Measurements from ENCODE around the gene TRPV4. TPM values are rescaled to one million over a fixed set of nuclear protein-coding genes. Genes with fewer than 3 reads are reported as not detected.

TRPV4 gene
- polyA plus RNA-seq, 1 experiment = 5.2 TPM

- no peaks in the 10 kb centered on the region for H3K27me3 ChIP-seq (ENCODE audit: control insufficient read depth, insufficient read depth, low read length)
- CTCF ChIA-PET = no interaction called here
- H3K27ac ChIP-seq (ENCODE audit: low read depth, low read length) = no peak overlapping the region
- POLR2A ChIA-PET = no interaction called here
- no peak overlapping the region for H3K4me3 ChIP-seq (ENCODE audit: low read depth, low read length)
- peaks cover 34% of the 10 kb centered on the region for H3K9me3 ChIP-seq (ENCODE audit: control insufficient read depth, insufficient read depth, low read length)
- DNase-seq (ENCODE audit: low read depth, low spot score) = no peak
- TF ChIP-seq, protein P1, sequence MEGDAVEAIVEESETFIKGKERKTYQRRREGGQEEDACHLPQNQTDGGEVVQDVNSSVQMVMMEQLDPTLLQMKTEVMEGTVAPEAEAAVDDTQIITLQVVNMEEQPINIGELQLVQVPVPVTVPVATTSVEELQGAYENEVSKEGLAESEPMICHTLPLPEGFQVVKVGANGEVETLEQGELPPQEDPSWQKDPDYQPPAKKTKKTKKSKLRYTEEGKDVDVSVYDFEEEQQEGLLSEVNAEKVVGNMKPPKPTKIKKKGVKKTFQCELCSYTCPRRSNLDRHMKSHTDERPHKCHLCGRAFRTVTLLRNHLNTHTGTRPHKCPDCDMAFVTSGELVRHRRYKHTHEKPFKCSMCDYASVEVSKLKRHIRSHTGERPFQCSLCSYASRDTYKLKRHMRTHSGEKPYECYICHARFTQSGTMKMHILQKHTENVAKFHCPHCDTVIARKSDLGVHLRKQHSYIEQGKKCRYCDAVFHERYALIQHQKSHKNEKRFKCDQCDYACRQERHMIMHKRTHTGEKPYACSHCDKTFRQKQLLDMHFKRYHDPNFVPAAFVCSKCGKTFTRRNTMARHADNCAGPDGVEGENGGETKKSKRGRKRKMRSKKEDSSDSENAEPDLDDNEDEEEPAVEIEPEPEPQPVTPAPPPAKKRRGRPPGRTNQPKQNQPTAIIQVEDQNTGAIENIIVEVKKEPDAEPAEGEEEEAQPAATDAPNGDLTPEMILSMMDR (IDR thresholded peaks at IDR 0.05; ENCODE audit: low read depth, low read length) = no peak
Observed at GRCh38 chr12:109783135-109783964, 49.8 kb downstream of the TRPV4 start.

DNA sequence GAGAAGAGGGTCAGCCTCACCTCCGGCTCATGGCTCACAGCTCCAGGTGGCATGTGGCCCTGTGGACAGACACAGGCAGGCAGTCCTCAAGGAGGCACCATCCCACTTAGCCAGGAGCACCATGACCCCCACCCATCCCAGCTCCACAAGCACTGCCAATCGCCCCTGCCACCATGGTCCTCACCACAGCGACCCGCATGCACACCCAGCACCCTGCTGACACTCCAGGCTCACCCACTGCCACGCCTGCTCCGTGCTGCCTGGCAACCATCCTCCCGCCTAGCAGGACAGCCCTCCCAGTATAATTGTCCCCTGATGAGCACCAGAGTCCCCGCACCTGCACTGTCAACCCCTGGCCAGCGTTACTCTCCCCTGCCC is 50.9 kb downstream of the TRPV4 start:
- ChIA-PET POLR2A (no interaction called here), CTCF (interaction anchor here (1.5 to 10.2 kb wide), 2 partner anchors 185 to 354 kb away, joined by 4 to 201 read pairs; no protein-coding TSS in a partner anchor)
- no peak overlapping the region for H3K27ac ChIP-seq (ENCODE audit: low read depth, low read length)
- no peak overlapping the region for H3K4me3 ChIP-seq (ENCODE audit: low read depth, low read length)
- TF ChIP-seq, protein P1 (IDR thresholded peaks at IDR 0.05; ENCODE audit: low read depth, low read length) = no peak
- H3K27me3 ChIP-seq (ENCODE audit: control insufficient read depth, insufficient read depth, low read length) = no peaks in the 10 kb centered on the region
- peaks cover 34% of the 10 kb centered on the region for H3K9me3 ChIP-seq (ENCODE audit: control insufficient read depth, insufficient read depth, low read length)
- no peak for DNase-seq (ENCODE audit: low read depth, low spot score)

GRCh38 chr12:109781668-109782325 is 51.4 kb downstream of the TRPV4 start:
- TF ChIP-seq, protein P1 (IDR thresholded peaks at IDR 0.05; ENCODE audit: low read depth, low read length) = no peak
- Histone ChIP-seq H3K27me3 (ENCODE audit: control insufficient read depth, insufficient read depth, low read length) (no peaks in the 10 kb centered on the region), H3K9me3 (ENCODE audit: control insufficient read depth, insufficient read depth, low read length) (peaks cover 34% of the 10 kb centered on the region), H3K27ac (ENCODE audit: low read depth, low read length) (no peak overlapping the region), H3K4me3 (ENCODE audit: low read depth, low read length) (no peak overlapping the region)
- POLR2A ChIA-PET = no interaction called here
- no peak for DNase-seq (ENCODE audit: low read depth, low spot score)
- CTCF ChIA-PET = interaction anchor here (1.5 to 10.2 kb wide), 2 partner anchors 184 to 353 kb away, joined by 4 to 201 read pairs; no protein-coding TSS in a partner anchor

- H3K27ac ChIP-seq (ENCODE audit: low read depth, low read length) = no peak overlapping the region
- no peak overlapping the region for H3K4me3 ChIP-seq (ENCODE audit: low read depth, low read length)
- TF ChIP-seq, protein P1 (IDR thresholded peaks at IDR 0.05; ENCODE audit: low read depth, low read length) = no peak
- H3K9me3 ChIP-seq (ENCODE audit: control insufficient read depth, insufficient read depth, low read length) = peaks cover 34% of the 10 kb centered on the region
- ChIA-PET CTCF (interaction anchor here (1.4 to 10.2 kb wide), 2 partner anchors 26 to 182 kb away, joined by 3 to 201 read pairs; no protein-coding TSS in a partner anchor), POLR2A (no interaction called here)
- no peak for DNase-seq (ENCODE audit: low read depth, low spot score)
- H3K27me3 ChIP-seq (ENCODE audit: control insufficient read depth, insufficient read depth, low read length) = peaks cover 6% of the 10 kb centered on the region
Observed at GRCh38 chr12:109779382-109779781, 53.8 kb downstream of the TRPV4 start.

- Histone ChIP-seq H3K9me3 (ENCODE audit: control insufficient read depth, insufficient read depth, low read length) (peaks cover 34% of the 10 kb centered on the region), H3K27ac (ENCODE audit: low read depth, low read length) (no peak overlapping the region), H3K27me3 (ENCODE audit: control insufficient read depth, insufficient read depth, low read length) (peaks cover 6% of the 10 kb centered on the region), H3K4me3 (ENCODE audit: low read depth, low read length) (no peak overlapping the region)
- TF ChIP-seq, protein P1 (IDR thresholded peaks at IDR 0.05; ENCODE audit: low read depth, low read length) = no peak
- ChIA-PET POLR2A (no interaction called here), CTCF (interaction anchor here (1.4 to 10.2 kb wide), 2 partner anchors 27 to 181 kb away, joined by 3 to 201 read pairs; no protein-coding TSS in a partner anchor)
- DNase-seq (ENCODE audit: low read depth, low spot score) = no peak
Observed at GRCh38 chr12:109778684-109779083, 54.5 kb downstream of the TRPV4 start.

Measured in AG04450 (cell line).